Measurements from ENCODE around the gene KRT8.

Gene KRT8

GRCh38 chr12:52926596-52927234 lies 21.8 kb upstream of the KRT8 start:
- DNase-seq (ENCODE audit: low read depth): no peak
- no peak for TF ChIP-seq CTCF (IDR thresholded peaks at IDR 0.05; ENCODE audit: control insufficient read depth, insufficient read depth, low read depth, low read length, missing control alignments)
- H3K4me3 ChIP-seq (ENCODE audit: control insufficient read depth, low read depth, low read length): no peak overlapping the region

- no peak for DNase-seq (ENCODE audit: low read depth)
- H3K4me3 ChIP-seq (ENCODE audit: control insufficient read depth, low read depth, low read length): no peak overlapping the region
- no peak for TF ChIP-seq CTCF (IDR thresholded peaks at IDR 0.05; ENCODE audit: control insufficient read depth, insufficient read depth, low read depth, low read length, missing control alignments)
Measured at GRCh38 chr12:52925717-52926595, 21.1 kb upstream of the KRT8 start.

- H3K4me3 ChIP-seq (ENCODE audit: control insufficient read depth, low read depth, low read length): no peak overlapping the region
- DNase-seq (ENCODE audit: low read depth): peak; percentile 64
- TF ChIP-seq CTCF (IDR thresholded peaks at IDR 0.05; ENCODE audit: control insufficient read depth, insufficient read depth, low read depth, low read length, missing control alignments): no peak
Measured at GRCh38 chr12:52924764-52925716, 20.2 kb upstream of the KRT8 start.

GRCh38 chr12:52921488-52922165 lies 16.8 kb upstream of the KRT8 start:
- DNase-seq (ENCODE audit: low read depth): no peak
- no peak for TF ChIP-seq CTCF (IDR thresholded peaks at IDR 0.05; ENCODE audit: control insufficient read depth, insufficient read depth, low read depth, low read length, missing control alignments)
- no peak overlapping the region for H3K4me3 ChIP-seq (ENCODE audit: control insufficient read depth, low read depth, low read length)

GRCh38 chr12:52920937-52921336 lies 16.1 kb upstream of the KRT8 start:
- no peak overlapping the region for H3K4me3 ChIP-seq (ENCODE audit: control insufficient read depth, low read depth, low read length)
- TF ChIP-seq CTCF (IDR thresholded peaks at IDR 0.05; ENCODE audit: control insufficient read depth, insufficient read depth, low read depth, low read length, missing control alignments): no peak
- no peak for DNase-seq (ENCODE audit: low read depth)

GRCh38 chr12:52918784-52919183 lies 13.9 kb upstream of the KRT8 start:
- no peak for DNase-seq (ENCODE audit: low read depth)
- TF ChIP-seq CTCF (IDR thresholded peaks at IDR 0.05; ENCODE audit: control insufficient read depth, insufficient read depth, low read depth, low read length, missing control alignments): no peak
- H3K4me3 ChIP-seq (ENCODE audit: control insufficient read depth, low read depth, low read length): no peak overlapping the region
